GM12875 (cell line): Measurements from ENCODE around the gene SOHLH1.

ENCODE experiments used
- H3K4me3 ChIP-seq: one replicate; pipeline ENCODE4 v1.5.1; 2011; ENCODE audit warnings: low read depth, low read length, control low read depth
- TF ChIP-seq, protein P1 (sequence below): IDR thresholded peaks from 2 replicates; pipeline ENCODE4 v1.5.1; 2011; ENCODE audit warnings: low read depth, mild to moderate bottlenecking, control low read depth, inconsistent platforms, low read length, moderate library complexity, borderline replicate concordance; ENCODE audit not compliant: insufficient read depth

The SOHLH1 gene

DNA sequence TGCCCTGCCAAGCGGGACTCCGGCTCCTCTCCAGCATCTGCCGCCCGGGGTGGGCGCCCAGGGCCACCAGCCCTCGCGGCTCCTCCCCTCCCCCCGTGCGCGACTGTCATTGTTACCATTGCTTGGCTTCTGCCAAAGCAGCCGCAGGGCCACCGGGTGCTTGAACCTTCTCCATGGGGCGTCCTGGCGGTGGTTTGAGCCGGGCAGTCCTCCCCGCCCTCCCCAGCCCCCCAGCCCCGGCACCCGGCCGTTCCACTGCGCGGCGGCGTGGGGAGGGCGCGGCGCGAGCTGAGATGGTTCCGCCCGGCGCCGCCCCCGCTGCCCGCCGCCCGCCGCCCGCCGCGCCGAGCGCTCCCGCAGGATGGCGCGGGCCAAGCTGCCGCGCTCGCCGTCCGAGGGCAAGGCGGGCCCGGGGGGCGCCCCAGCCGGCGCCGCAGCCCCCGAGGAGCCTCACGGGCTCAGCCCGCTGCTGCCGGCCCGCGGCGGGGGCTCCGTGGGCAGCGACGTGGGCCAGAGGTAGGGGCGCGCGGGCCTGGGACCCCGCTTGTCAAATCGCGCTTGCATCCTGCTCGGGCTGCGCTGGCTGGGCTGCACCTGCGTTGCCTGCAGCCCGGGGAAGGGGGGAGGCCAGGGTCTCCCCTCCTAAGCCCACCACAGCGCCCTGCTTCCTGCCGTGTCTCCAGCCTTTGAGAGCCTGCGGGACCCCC, 37.1 kb upstream of the SOHLH1 start:
- H3K4me3 ChIP-seq: no peak overlapping the region
- TF ChIP-seq, protein P1, sequence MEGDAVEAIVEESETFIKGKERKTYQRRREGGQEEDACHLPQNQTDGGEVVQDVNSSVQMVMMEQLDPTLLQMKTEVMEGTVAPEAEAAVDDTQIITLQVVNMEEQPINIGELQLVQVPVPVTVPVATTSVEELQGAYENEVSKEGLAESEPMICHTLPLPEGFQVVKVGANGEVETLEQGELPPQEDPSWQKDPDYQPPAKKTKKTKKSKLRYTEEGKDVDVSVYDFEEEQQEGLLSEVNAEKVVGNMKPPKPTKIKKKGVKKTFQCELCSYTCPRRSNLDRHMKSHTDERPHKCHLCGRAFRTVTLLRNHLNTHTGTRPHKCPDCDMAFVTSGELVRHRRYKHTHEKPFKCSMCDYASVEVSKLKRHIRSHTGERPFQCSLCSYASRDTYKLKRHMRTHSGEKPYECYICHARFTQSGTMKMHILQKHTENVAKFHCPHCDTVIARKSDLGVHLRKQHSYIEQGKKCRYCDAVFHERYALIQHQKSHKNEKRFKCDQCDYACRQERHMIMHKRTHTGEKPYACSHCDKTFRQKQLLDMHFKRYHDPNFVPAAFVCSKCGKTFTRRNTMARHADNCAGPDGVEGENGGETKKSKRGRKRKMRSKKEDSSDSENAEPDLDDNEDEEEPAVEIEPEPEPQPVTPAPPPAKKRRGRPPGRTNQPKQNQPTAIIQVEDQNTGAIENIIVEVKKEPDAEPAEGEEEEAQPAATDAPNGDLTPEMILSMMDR: no peak

GRCh38 chr9:135734616-135735144, 35.4 kb upstream of the SOHLH1 start:
- H3K4me3 ChIP-seq: no peak overlapping the region
- TF ChIP-seq, protein P1: no peak

GRCh38 chr9:135732569-135733257, 33.4 kb upstream of the SOHLH1 start:
- H3K4me3 ChIP-seq: no peak overlapping the region
- TF ChIP-seq, protein P1: no peak

DNA sequence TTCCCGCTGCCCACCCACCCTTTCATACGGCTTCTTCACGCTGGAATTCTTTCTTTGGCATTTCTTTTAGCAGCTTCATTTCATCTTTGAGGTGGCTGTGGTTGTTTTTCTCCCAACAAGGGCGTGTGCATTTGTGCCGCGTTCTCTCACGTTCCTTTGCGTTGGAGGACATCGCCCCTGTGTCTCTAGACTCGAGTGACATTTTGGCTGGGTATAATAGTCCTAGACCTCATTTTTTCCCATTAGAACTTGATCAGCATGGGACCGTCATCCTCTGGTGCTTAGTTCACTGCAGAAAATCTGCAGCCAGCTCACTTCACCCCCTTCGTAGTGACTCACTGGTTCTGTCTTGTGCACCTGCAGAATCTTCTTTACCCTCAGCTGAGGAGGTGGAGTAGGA, 32.2 kb upstream of the SOHLH1 start:
- H3K4me3 ChIP-seq: no peak overlapping the region
- TF ChIP-seq, protein P1: no peak

- TF ChIP-seq, protein P1: no peak
These were observed 30.2 kb upstream of the SOHLH1 start for GRCh38 chr9:135729480-135729879.

DNA sequence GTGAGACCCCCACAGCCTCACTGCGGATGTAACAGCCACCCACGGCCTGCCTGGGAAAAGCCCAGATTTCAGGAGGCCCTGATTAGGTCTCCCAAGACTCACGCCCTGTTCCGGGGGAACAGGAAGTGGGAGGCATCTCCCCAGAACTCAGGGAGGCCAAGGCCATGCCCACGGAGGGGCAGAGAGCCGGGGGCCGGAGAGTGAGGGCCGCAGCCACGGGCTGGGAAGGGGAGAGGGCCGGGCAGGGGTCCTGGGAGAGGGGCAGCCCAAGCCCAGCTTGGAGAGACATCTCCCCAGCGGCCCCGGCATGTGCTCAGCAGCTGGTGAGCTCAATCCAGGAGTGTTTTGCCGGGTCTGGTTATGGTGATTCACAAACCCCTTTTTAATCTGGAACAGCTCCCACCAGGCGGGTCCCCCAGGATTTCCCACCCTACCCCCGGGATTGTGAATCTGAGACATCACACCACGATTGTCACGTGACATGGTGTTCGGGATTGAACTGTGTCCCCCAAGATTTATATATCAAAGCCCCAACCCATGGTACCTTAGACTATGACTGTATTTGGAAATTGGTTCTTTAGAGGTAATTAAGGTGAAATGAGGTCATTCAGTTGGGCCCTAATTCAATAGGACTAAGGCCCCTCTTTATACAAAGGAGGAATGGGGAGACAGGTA, 29.3 kb upstream of the SOHLH1 start:
- no peak overlapping the region for H3K4me3 ChIP-seq
- TF ChIP-seq, protein P1: no peak

More at GRCh38 chr9:135729480-135729879, 30.2 kb upstream of the SOHLH1 start:
- no peak overlapping the region for H3K4me3 ChIP-seq
